HUDEP-2 (cell line): ENCODE data around the gene SHISA5.

Source experiments
- DNase-seq, 76 experiments: peaks; one replicate each; lab custom pipeline; 2025; ENCODE audit not compliant: unreplicated experiment in 76 of 76; lab: John Stamatoyannopoulos, UW

The SHISA5 gene

DNA sequence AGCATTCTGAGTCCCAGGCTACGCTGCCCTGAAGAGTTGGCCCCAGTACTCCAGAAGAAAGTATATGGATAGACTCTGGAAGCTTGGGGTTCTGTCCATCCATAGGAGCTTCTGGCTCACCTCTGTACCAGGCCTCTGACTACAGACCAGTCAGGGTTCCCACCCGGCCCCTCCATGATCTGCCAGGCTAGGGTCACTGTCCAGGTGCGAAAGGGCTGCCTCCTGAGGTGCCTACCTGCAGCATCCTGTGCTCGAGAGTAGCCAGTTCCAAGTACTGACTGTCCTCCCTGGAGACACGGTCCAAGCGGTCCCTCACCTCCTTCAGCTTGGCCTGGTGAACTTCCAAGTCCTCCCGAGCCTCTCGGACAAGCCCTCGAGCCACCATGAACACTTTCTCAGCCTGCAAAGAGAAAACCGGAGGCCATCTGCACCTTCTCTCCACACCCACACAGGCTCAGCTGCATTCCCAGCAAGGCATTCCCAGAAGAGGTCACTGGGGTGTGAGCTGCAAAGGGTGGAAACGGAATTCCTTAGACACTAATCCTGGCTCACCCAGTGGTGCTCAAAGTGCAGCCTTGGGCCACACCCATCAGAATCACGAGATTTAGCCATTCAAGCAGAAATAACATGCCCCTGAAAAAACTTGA, 70.4 kb downstream of the SHISA5 start:
- no peak for DNase-seq

DNA sequence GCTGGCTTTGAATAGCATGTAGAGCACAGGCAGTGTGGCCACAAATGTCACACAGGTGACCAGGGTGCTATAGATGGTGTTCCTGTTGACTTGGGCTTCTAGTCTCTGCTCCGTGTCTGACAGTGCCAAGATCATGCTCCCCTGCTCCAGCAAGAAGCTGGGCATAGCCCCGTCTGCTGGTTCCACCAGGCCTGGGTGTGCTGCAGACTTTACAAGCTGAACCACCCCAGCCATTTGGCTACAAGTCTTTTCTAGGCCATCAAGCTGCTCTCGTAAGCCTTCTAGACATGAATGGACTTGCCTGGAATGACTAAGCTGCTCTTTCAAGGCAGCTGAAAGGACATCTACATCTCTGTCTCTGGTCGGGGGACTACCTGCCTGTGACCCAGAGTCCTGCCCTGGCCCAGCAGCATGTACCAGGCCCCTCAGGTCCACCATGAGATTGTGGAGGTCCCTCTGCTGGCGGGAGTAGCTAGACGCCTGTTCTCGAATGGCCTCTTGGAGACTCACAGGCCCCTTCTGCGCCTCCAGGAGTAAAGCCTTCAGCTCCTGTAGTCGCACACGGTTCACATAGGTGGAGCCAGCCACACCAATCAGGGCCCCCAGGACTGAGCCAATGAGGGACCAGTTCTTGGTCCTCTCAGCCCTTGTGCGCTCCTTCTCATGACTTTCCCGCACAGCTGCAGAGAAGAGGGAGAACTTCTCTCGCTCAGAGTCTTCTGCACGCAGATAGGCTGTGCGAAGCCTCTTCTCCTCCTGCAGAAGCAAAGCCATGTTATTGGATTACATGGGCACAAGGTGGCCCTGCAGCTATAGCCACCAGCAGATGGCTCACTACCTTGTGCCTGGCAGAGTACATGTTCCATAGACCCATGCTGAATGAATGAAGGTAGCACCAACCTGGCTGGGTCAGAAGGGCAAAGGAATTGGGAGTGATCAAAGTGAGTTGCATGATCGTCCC, 71.3 kb downstream of the SHISA5 start:
- peak in 1 of 76 experiments; percentile 19 for DNase-seq

DNA sequence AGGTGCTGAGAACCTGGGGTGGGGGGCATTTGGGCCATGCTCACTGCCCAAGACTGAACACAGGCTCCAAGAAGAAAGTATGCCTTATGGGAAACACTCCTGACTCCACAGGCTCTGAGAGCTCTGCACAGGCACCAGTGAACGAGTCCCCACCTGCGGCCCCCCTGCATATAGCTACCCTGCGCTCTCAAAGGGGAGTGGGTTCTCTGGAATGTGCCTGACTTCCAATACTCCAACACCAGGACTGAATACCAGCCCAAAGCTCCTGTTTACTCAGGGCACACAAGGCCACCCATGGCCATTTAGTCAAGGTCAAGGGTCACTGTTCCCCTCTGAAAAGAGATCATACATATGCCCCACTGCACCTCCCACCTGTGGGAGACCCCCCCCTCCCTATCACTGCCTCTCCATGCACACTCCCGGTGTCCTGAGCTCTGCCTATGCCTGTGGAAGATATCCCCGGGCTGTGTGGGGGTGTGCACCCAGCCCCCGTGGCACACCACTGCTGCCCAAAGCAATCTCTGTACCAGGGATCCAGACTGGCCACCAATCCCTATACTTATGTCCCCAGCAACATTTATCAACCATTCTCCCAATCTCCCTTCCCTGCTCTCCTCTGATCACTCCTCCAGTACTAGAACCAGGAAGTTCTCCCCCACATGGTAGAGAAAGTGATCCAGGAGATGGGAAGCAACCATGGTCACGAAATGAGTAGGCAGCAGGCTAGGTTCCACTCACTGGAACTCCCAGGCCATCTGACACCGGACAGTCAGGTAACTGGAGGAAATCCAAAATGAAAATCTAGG, 72.5 kb downstream of the SHISA5 start:
- DNase-seq = no peak

DNA sequence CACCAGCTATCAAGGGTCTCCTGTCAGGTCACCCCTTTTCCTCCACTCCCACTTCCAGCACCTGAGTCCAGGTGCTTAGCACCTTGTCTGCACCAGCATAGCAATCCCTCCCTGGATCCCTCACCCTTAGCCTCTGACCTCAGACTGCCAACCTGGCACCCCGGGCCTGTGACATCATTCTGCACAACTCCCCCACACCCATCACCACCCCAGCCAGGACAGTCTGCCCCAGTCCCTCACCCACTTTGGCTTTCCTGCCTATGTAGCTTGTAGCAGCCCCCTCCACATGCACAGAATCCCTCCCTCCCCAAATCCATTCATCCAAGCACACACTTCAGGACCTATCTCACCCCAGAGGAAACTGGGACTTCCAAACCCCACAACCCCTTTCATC, 73.3 kb downstream of the SHISA5 start:
- DNase-seq = no peak

DNA sequence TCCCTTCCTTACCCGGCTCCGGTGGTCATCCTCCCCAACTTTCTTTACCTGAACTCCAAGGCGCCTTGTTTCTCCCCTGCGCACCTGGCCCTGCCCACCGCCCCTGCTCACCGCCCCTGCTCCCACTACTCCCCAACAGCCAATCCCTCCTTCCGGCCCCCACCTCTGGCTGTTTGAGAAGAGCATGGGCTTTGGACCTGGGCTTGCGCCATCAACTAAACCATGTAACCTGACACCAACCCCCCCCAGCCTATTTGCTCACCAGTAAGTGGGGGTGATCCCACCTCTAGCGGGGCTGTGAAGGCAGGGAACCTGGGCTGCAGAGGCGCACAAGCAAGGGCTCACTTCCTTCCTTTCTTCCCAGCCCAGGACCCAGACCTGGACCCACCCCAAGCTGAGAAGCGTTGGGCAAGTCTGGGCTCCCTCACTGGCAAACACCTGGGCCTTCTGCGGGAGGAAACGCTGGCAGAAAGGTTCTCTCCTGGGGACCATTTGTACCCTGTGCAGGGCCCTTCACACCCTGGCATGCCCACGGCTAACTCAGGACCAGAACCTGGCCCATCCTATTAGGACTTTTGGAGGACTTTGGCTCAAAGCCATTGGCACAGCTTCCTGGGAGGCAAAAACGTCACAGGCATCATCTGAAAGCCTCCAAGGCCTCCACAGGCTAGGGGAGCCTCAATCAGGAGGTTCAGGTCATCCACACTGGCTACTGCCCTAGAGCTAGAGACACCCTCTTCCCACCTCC, 73.8 kb downstream of the SHISA5 start, which contains the start of gene PLXNB1:
Gene PLXNB1 (minus strand): TSS at position 127 of the 748 bp plus-strand sequence. CDS start 5,475 bp downstream, outside the sequence.
- no peak for DNase-seq

DNA sequence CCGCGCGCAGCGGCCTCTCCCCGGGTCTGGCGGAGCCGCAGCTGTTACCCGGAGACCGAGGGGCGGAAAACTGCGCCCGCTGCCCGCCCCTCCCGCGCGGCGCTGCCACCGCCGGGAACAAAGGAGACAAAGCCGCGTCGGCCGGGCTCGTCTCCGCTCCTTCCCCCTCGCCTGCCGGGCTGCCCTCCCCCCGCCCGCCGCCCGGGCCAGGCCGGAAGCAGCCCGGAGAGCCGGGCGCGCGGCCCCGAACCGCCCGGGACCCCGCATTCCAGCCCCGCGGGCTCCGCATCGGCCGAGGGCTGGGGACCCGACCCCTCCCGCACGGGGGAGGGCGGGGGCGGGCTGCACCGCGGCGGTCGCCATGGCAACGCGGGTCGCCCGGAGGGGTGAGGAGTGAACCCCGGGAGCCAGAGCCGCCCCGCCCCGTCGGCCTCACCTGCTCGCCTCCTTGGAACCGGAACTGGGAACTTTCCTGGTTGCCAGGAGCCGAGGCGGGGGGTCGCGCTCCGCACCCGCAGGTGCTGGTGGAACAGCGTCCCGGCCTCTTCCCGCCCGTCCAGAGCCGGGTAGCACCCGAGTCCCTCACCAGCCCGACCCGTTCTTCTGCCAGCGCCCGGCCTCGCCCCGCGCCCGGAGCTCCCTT, 74.5 kb downstream of the SHISA5 start:
- DNase-seq = peak in 4 of 76 experiments; percentile 9 to 25 (median 16)

DNA sequence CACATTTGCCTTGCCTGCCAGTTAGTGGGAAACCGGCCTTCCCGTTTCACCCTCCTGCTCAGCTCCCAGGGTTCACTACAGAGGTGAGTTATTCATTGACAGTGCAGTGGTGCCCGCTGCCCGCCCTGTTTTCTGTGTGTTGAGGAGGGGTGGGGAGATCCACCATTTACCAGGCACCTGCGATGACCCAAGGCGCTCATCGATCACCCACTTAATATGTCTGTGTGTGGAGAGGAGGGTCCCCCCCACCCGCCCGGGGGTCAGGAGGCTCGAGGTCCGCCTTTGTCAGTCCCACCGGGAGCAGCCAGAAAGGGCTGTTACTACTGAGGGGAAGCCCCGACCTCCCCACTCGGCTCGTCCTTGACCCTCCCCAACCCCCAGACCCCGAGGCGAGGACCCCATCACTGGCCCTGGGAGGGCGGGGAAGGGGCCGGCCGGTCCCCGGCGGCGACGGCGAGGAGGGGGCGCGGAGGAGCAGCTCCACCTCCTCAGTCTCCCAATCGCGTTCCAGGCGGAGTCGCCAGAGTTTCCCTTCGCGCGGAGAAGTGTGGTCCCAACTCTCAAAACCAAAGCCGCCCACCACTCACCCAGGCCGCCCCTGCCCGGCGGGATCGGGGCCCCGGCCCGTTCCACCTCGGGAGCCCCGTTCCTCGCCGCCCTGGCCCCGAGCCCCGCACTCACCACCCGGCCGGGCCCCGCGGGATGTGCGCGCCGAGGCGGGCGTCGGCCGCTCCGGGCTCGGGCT, 75.2 kb downstream of the SHISA5 start:
- no peak for DNase-seq

DNA sequence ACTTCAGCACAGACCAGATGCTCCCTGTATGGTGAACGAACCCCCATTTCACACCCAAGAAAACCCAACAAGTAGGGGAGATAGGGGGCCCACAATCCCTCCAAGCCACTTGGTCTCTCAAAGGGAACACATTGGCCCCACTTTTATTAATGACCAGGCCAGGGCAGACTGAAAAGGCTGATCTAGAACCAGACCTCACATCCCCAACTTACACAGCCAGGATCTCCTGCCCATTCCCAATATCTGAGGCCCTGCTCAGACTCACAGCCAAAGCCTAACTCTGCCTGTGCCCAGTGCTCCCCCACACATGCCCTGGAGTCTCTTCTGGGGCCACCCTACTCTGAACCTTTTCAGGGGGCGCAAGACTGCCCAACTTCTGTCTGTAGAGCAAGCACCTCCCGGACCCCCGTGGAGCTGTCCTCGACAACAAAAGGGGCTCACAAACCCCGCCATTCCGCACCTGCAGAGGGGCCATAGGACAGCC, 75.8 kb downstream of the SHISA5 start:
- no peak for DNase-seq

DNA sequence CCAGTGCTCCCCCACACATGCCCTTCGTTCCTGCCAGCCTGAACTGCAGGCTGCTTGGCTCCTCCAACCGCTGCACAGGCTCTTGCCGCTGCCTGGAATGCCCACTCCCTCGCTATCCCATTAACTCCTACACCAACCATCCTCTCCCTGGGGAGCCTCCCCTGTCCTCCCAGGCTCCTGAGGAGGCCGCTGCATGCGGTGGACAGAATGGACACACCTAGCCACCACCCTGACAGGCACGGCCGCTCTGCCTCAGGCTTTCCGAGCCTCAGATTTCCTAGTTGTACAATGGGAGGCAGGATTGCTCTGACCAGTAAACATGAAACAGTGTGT, 76.4 kb downstream of the SHISA5 start:
- no peak for DNase-seq

DNA sequence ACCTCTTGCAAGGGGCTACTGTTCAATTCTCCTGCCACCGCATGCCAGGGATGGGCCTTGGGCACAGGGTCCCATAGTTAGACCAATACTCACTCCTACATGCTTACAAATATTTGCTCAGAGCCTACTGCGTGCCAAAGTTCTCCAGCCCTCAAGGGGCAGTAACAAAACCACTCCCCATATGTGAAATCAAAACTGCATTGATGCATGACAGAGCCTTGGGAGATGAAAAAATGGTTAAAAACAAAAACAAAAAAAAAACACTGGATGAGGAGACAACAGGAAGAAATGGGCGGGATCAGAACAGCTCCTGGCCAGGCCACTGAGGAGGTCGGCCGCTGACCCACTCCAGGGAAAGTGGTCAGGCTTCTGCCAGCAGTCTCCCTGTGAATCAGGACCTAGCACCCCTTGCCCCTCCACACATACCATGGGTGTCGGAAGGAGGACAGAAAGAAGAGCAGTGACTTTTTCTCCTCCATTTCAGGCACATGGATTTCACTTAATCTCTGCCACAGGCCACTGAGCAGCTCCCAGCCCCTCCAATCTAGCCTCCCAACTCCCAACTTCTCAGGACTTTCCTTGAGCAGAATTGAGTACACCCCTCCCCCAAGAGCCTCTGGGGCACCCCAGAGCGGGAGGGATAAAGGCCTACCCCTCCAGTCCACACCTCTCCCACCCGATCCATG, 76.9 kb downstream of the SHISA5 start:
- DNase-seq = no peak

DNA sequence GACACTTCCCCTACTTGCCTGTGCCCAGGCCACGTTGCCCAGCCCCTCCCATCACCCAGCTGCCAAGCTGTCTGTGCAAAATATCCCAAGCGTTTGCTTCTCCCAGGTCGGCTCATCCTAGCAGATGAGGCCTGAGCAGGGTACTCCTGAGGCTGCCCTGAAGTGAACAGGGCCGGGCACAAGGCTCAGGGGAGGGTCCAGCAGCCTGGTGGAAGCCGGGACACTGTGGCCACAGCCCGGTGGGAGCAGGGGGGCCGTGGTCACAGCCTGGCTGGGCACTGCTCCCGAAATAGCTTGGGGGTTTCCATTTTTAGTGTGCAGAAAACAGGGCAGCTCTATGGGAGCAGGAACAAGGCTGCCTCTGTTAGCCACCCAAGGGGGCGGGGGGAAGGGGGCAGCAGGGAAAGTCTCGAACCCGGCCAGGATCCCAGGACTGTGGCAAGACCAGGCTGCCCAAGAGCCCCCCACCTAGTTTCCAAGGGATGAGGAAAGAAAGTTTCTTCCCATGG, 77.5 kb downstream of the SHISA5 start:
- no peak for DNase-seq

DNA sequence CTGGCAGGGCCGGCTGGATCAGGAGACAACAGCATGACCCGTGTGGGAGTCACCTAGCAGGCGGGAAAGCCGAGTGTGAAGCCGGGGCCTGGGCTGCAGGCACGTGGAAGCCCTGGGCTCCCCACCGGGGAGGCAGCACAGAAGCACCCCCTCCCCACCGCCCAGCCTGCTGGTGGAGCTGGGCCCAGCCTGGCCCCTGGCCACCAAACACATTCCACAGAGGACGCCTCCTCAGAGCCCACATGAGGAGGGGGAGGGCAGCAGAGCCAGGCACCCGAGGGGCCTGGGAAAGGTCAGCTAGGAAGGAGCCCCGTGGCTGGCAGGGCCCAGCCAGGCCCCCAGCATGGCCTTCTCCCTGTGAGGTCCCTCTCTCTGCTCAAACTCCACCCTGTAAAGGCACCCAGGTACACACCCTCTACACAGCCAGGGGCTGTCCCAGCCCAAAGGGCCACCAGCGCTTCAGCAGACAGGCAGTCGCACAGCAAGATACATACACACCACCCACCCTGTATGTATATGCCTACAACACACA, 78.6 kb downstream of the SHISA5 start:
- no peak for DNase-seq

DNA sequence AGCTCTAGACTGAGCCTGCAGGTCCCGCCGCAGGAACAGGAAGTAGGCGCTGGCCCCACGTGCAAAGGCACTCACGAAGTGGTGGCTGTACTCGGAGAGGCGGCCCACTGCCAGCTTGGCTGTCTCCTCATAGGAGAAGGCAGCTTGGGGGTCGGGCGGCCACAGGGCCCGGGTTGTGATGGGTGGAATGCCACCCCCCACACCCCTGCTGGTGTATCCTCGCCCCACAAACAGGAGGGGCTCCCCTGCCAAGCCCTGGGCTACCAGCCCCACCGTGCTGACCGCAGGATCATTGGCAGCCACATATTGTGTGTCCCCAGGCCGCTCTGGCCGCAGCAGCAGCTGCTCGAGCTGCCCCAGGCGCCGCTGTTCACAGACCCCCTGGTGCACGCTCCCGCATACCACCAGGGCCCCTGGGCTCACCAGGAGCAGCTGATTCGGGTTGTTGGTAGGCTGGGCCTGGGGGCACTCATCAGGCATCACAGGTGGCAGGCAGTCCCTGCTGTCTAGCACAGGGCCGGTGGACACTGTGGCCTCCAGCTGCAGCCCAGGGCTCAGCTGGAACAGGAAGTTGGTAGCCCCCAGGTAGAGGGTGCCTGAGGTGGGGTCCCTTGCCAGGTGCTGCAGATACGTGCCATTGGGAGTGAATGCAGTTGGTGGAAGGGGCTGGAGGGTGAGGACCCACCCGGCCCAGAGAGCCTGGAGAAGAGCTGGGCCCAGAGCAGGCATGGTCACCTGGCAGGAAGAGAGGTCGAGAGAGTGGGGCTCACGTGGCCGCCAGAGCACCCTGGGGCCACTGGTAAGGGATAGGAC, 79.9 kb downstream of the SHISA5 start:
- DNase-seq = no peak

DNA sequence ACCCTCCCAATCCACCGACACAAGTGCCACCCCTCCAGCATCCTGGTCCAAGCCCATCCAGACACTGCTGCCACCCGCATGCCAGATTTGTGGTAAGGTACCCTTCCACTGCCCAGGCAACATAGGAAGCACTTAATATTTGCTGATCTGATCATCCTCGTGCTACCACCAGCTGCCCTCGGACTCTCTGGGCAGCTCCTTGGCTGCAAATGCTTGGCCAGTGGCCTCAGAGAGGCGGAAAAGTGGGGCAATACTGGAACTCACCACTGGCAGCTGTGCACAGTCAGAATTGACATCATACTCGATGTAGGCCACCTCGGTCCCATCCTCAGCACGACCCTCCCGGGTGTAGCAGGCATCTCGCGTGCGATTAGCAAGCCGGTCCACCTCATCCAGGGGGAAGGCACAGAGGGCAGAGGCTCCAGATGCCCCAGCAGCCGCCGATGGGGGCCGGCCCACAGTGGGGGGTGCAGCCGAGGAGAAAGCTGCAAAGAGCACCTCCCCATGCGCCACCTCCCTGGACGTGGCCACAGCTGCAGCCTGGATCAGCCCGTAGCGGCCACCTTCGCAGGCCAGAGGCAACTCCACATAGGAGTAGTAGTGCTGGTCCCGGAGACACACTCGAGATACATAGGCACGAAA, 80.6 kb downstream of the SHISA5 start:
- DNase-seq = no peak

DNA sequence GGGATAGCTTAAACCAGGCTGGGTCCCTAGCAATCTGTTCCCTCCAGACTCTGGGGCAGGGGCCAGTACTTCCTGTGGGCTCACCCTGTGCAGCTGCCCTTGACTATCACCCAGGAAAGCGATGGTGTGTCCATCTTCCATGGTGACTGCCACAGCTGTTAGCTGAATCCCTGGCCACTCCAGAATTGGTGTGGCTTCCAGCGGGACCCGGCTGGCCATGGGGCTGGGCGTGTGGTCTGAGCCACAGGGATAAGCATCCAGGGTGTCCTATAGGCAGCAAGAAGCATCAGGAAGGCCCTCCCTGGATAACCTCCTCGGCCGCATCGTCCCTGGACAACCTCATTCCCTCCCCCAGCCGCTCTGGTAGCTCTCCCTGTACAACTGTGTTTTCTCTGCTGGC, 81.3 kb downstream of the SHISA5 start:
- no peak for DNase-seq

DNA sequence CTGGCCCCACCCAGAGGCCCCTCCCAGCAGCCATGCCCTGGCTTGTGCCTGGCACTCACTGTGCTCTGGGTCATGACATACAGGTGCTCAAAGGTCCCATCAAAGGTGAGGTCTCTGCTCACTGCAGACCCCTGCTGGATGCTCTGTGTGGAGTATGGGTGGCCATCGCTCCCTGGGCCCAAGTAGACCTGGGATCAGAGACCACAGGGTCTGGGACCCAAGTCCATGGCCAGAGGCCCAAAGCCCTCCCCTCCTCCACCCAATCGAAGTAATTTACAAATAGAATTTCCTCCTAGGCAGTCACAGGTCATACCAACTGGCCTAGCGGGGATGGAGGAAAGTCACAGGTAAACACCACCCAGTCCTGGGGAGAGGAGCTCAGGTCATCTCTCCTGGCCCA, 81.7 kb downstream of the SHISA5 start:
- DNase-seq = no peak

DNA sequence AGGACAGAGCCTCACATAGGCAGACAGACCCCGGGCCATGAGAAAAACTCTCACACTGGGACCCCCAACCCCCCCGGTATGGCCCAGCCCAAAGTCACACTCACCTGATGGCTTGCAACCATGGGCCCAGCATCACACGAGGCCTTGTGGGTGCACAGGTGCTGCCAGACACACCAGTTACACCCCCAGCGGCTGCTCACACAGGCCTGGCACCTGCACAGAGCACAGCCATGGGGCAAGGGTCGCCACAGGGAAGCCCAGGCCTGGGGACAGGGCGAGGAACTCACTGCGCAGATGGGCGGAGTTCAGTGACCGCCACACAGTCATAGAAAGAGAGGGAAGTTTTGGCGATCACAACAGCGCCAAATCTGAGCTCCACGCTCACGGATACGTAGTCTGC, 83.4 kb downstream of the SHISA5 start:
- no peak for DNase-seq
